ENCODE measurements around the gene HNRNPA2B1.
"Not testable (repeated sequence)": the region's sequence is repeated elsewhere in the genome, so short reads cannot be mapped to it uniquely, and the experiment has no call there.

The HNRNPA2B1 gene

GRCh38 chr7:26175903-26176302, 24.6 kb downstream of the HNRNPA2B1 start:
- H3K36me3 ChIP-seq (ENCODE audit: control insufficient read depth in 1 of 2, insufficient read depth in 2 of 2, low read depth in 1 of 2, low read length in 2 of 2); H2BK12ac ChIP-seq (ENCODE audit: low read length in 2 of 2); H2AFZ ChIP-seq (ENCODE audit: low read depth, low read length); DNase-seq; H4K8ac ChIP-seq (ENCODE audit: low read length); H3K4me1 ChIP-seq (ENCODE audit: control insufficient read depth, insufficient read depth, low read depth, low read length); H3K23ac ChIP-seq (ENCODE audit: low read length in 2 of 2); H3K18ac ChIP-seq (ENCODE audit: low read depth in 1 of 2, low read length in 2 of 2); H3K9ac ChIP-seq (ENCODE audit: low read length); H2BK120ac ChIP-seq (ENCODE audit: low read depth, low read length); H2BK15ac ChIP-seq (ENCODE audit: low read depth, poor library complexity, severe bottlenecking); H3K4ac ChIP-seq (ENCODE audit: low read depth in 1 of 2, low read length in 2 of 2); H4K91ac ChIP-seq (ENCODE audit: low read length); H3K27ac ChIP-seq (ENCODE audit: low read length, poor library complexity, severe bottlenecking); H2BK5ac ChIP-seq (ENCODE audit: low read depth, low read length, poor library complexity, severe bottlenecking); H3K14ac ChIP-seq (ENCODE audit: low read length in 2 of 2); H2AK5ac ChIP-seq (ENCODE audit: low read length, severe bottlenecking); H3K27me3 ChIP-seq (ENCODE audit: control insufficient read depth in 1 of 2, insufficient read depth in 1 of 2, low read length in 2 of 2); H3K4me3 ChIP-seq (ENCODE audit: insufficient read depth in 1 of 2, low read depth in 1 of 2, low read length in 2 of 2); H3K79me1 ChIP-seq (replicated peaks; ENCODE audit: low read length, poor library complexity, severe bottlenecking); H3K9me3 ChIP-seq (ENCODE audit: control insufficient read depth, low read length); H3K4me2 ChIP-seq (ENCODE audit: low read length, poor library complexity, severe bottlenecking): not testable (repeated sequence)
- 100% methylated on average over 1 of the region's 4 CpGs for WGBS

- Histone ChIP-seq H3K14ac (ENCODE audit: low read length in 2 of 2) (no peak overlapping the region), H3K18ac (ENCODE audit: low read depth in 1 of 2, low read length in 2 of 2) (no peak overlapping the region), H2BK15ac (ENCODE audit: low read depth, poor library complexity, severe bottlenecking) (no peak overlapping the region), H3K36me3 (ENCODE audit: control insufficient read depth in 1 of 2, insufficient read depth in 2 of 2, low read depth in 1 of 2, low read length in 2 of 2) (no peaks in the 10 kb centered on the region), H3K27me3 (ENCODE audit: control insufficient read depth in 1 of 2, insufficient read depth in 1 of 2, low read length in 2 of 2) (no peaks in the 10 kb centered on the region), H2BK12ac (ENCODE audit: low read length in 2 of 2) (no peak overlapping the region), H4K91ac (ENCODE audit: low read length) (no peak overlapping the region), H2BK120ac (ENCODE audit: low read depth, low read length) (no peak overlapping the region), H3K4me2 (ENCODE audit: low read length, poor library complexity, severe bottlenecking) (no peak overlapping the region), H3K4me3 (ENCODE audit: insufficient read depth in 1 of 2, low read depth in 1 of 2, low read length in 2 of 2) (no peak overlapping the region), H3K9me3 (ENCODE audit: control insufficient read depth, low read length) (no peaks in the 10 kb centered on the region), H3K23ac (ENCODE audit: low read length in 2 of 2) (no peak overlapping the region), H3K9ac (ENCODE audit: low read length) (no peak overlapping the region), H2AFZ (ENCODE audit: low read depth, low read length) (no peak overlapping the region), H3K79me1 (replicated peaks; ENCODE audit: low read length, poor library complexity, severe bottlenecking) (peaks cover 16% of the 10 kb centered on the region), H2AK5ac (ENCODE audit: low read length, severe bottlenecking) (no peak overlapping the region), H4K8ac (ENCODE audit: low read length) (no peak overlapping the region), H3K4ac (ENCODE audit: low read depth in 1 of 2, low read length in 2 of 2) (no peak overlapping the region), H2BK5ac (ENCODE audit: low read depth, low read length, poor library complexity, severe bottlenecking) (no peak overlapping the region), H3K27ac (ENCODE audit: low read length, poor library complexity, severe bottlenecking) (no peak overlapping the region), H3K4me1 (ENCODE audit: control insufficient read depth, insufficient read depth, low read depth, low read length) (peaks cover 7% of the 10 kb centered on the region)
- WGBS: no CpG with 5 or more reads among the region's 1 CpG
- DNase-seq: no peak
These were observed 28.5 kb downstream of the HNRNPA2B1 start for GRCh38 chr7:26172048-26172447.

GRCh38 chr7:26171601-26172000, 28.9 kb downstream of the HNRNPA2B1 start:
- no peak overlapping the region for H2BK15ac ChIP-seq (ENCODE audit: low read depth, poor library complexity, severe bottlenecking)
- no peaks in the 10 kb centered on the region for H3K9me3 ChIP-seq (ENCODE audit: control insufficient read depth, low read length)
- H2BK5ac ChIP-seq (ENCODE audit: low read depth, low read length, poor library complexity, severe bottlenecking): no peak overlapping the region
- no peak overlapping the region for H3K4me2 ChIP-seq (ENCODE audit: low read length, poor library complexity, severe bottlenecking)
- peaks cover 16% of the 10 kb centered on the region for H3K79me1 ChIP-seq (replicated peaks; ENCODE audit: low read length, poor library complexity, severe bottlenecking)
- 100% methylated on average over 1 of the region's 2 CpGs for WGBS
- no peak overlapping the region for H3K4ac ChIP-seq (ENCODE audit: low read depth in 1 of 2, low read length in 2 of 2)
- H3K9ac ChIP-seq (ENCODE audit: low read length): no peak overlapping the region
- no peak for DNase-seq
- no peak overlapping the region for H4K8ac ChIP-seq (ENCODE audit: low read length)
- no peak overlapping the region for H3K27ac ChIP-seq (ENCODE audit: low read length, poor library complexity, severe bottlenecking)
- H3K18ac ChIP-seq (ENCODE audit: low read depth in 1 of 2, low read length in 2 of 2): no peak overlapping the region
- no peak overlapping the region for H3K23ac ChIP-seq (ENCODE audit: low read length in 2 of 2)
- H3K4me1 ChIP-seq (ENCODE audit: control insufficient read depth, insufficient read depth, low read depth, low read length): peaks cover 7% of the 10 kb centered on the region
- H2AK5ac ChIP-seq (ENCODE audit: low read length, severe bottlenecking): no peak overlapping the region
- H2AFZ ChIP-seq (ENCODE audit: low read depth, low read length): no peak overlapping the region
- no peaks in the 10 kb centered on the region for H3K36me3 ChIP-seq (ENCODE audit: control insufficient read depth in 1 of 2, insufficient read depth in 2 of 2, low read depth in 1 of 2, low read length in 2 of 2)
- no peak overlapping the region for H2BK120ac ChIP-seq (ENCODE audit: low read depth, low read length)
- H3K14ac ChIP-seq (ENCODE audit: low read length in 2 of 2): no peak overlapping the region
- H2BK12ac ChIP-seq (ENCODE audit: low read length in 2 of 2): no peak overlapping the region
- no peak overlapping the region for H4K91ac ChIP-seq (ENCODE audit: low read length)
- peaks cover 0 to 2% of the 10 kb centered on the region in 2 experiments for H3K27me3 ChIP-seq (ENCODE audit: control insufficient read depth in 1 of 2, insufficient read depth in 1 of 2, low read length in 2 of 2)
- H3K4me3 ChIP-seq (ENCODE audit: insufficient read depth in 1 of 2, low read depth in 1 of 2, low read length in 2 of 2): no peak overlapping the region

GRCh38 chr7:26170663-26171062, 29.9 kb downstream of the HNRNPA2B1 start:
- H4K91ac ChIP-seq (ENCODE audit: low read length): no peak overlapping the region
- H3K27ac ChIP-seq (ENCODE audit: low read length, poor library complexity, severe bottlenecking): no peak overlapping the region
- peaks cover 0 to 3% of the 10 kb centered on the region in 2 experiments for H3K27me3 ChIP-seq (ENCODE audit: control insufficient read depth in 1 of 2, insufficient read depth in 1 of 2, low read length in 2 of 2)
- H2BK5ac ChIP-seq (ENCODE audit: low read depth, low read length, poor library complexity, severe bottlenecking): no peak overlapping the region
- 63% methylated on average over 1 of the region's 1 CpG for whole genome bisulfite sequencing
- no peak overlapping the region for H2BK15ac ChIP-seq (ENCODE audit: low read depth, poor library complexity, severe bottlenecking)
- no peak overlapping the region for H3K23ac ChIP-seq (ENCODE audit: low read length in 2 of 2)
- H2BK12ac ChIP-seq (ENCODE audit: low read length in 2 of 2): no peak overlapping the region
- H3K79me1 ChIP-seq (replicated peaks; ENCODE audit: low read length, poor library complexity, severe bottlenecking): peaks cover 20% of the 10 kb centered on the region
- no peak overlapping the region for H2BK120ac ChIP-seq (ENCODE audit: low read depth, low read length)
- peak overlapping the region in 1 of 2 experiments; percentile 0 for H3K18ac ChIP-seq (ENCODE audit: low read depth in 1 of 2, low read length in 2 of 2)
- no peak overlapping the region for H3K9ac ChIP-seq (ENCODE audit: low read length)
- H3K4me3 ChIP-seq (ENCODE audit: insufficient read depth in 1 of 2, low read depth in 1 of 2, low read length in 2 of 2): no peak overlapping the region
- H3K14ac ChIP-seq (ENCODE audit: low read length in 2 of 2): no peak overlapping the region
- no peak overlapping the region for H2AK5ac ChIP-seq (ENCODE audit: low read length, severe bottlenecking)
- no peak overlapping the region for H3K4ac ChIP-seq (ENCODE audit: low read depth in 1 of 2, low read length in 2 of 2)
- H4K8ac ChIP-seq (ENCODE audit: low read length): no peak overlapping the region
- H3K36me3 ChIP-seq (ENCODE audit: control insufficient read depth in 1 of 2, insufficient read depth in 2 of 2, low read depth in 1 of 2, low read length in 2 of 2): no peaks in the 10 kb centered on the region
- H2AFZ ChIP-seq (ENCODE audit: low read depth, low read length): no peak overlapping the region
- peaks cover 11% of the 10 kb centered on the region for H3K4me1 ChIP-seq (ENCODE audit: control insufficient read depth, insufficient read depth, low read depth, low read length)
- H3K4me2 ChIP-seq (ENCODE audit: low read length, poor library complexity, severe bottlenecking): no peak overlapping the region
- H3K9me3 ChIP-seq (ENCODE audit: control insufficient read depth, low read length): no peaks in the 10 kb centered on the region
- DNase-seq: peak; percentile 62

Measured in mesenchymal stem cell (in vitro differentiated cells and primary cell).